ENCODE data around the gene ATP8B1. TPM values are rescaled to one million over a fixed set of nuclear protein-coding genes. Genes with fewer than 3 reads are reported as not detected.
"Not testable (repeated sequence)": the region's sequence is repeated elsewhere in the genome, so short reads cannot be mapped to it uniquely, and the experiment has no call there.

The ATP8B1 gene
- total and polyA plus RNA-seq, 2 donors (not counting 1 experiment from before 2014, with no cell fraction given): 109 to 125 TPM

GRCh38 chr18:57727952-57728807, 74.9 kb downstream of the ATP8B1 start:
- Histone ChIP-seq H4K20me1 (ENCODE audit: control insufficient read depth, extremely low read depth, insufficient read depth, low read length) (no peaks in the 10 kb centered on the region), H3K27me3 (ENCODE audit: control insufficient read depth, insufficient read depth, low read length) (no peaks in the 10 kb centered on the region), H3K79me2 (ENCODE audit: control insufficient read depth, insufficient read depth, low read length) (peaks cover 53% of the 10 kb centered on the region), H3K4me1 (ENCODE audit: control insufficient read depth, extremely low read depth, insufficient read depth, low read length) (peaks cover 5% of the 10 kb centered on the region), H3K9ac (ENCODE audit: insufficient read depth, low read length) (no peak overlapping the region), H2AFZ (ENCODE audit: low read length) (no peak overlapping the region), H3K27ac (ENCODE audit: insufficient read depth, low read length) (peak overlapping the region; percentile 44), H3K4me3 (replicated peaks in 1 of 4; ENCODE audit: control extremely low read depth in 1 of 4, insufficient read depth in 1 of 4, low read depth in 3 of 4, low read length in 4 of 4) (no peak overlapping the region), H3K36me3 (ENCODE audit: control insufficient read depth, insufficient read depth, low read length) (peaks cover 7% of the 10 kb centered on the region), H3K4me2 (ENCODE audit: extremely low read depth, insufficient read depth, low read length) (peak overlapping the region; percentile 13), H3K9me3 (ENCODE audit: control insufficient read depth, insufficient read depth, low read depth, low read length) (no peaks in the 10 kb centered on the region)
- peak; percentile 43 to 79 for DNase-seq (ENCODE audit: low read depth in 2 of 2)
- no peak for TF ChIP-seq CTCF (conservative IDR thresholded peaks at IDR 0.05 in 1 of 2, IDR thresholded peaks at IDR 0.05 in 1 of 2; ENCODE audit: low read depth in 1 of 2, low read length in 2 of 2)
- TF ChIP-seq EZH2 (IDR thresholded peaks at IDR 0.05; ENCODE audit: low read length, missing control alignments): no peak

DNA sequence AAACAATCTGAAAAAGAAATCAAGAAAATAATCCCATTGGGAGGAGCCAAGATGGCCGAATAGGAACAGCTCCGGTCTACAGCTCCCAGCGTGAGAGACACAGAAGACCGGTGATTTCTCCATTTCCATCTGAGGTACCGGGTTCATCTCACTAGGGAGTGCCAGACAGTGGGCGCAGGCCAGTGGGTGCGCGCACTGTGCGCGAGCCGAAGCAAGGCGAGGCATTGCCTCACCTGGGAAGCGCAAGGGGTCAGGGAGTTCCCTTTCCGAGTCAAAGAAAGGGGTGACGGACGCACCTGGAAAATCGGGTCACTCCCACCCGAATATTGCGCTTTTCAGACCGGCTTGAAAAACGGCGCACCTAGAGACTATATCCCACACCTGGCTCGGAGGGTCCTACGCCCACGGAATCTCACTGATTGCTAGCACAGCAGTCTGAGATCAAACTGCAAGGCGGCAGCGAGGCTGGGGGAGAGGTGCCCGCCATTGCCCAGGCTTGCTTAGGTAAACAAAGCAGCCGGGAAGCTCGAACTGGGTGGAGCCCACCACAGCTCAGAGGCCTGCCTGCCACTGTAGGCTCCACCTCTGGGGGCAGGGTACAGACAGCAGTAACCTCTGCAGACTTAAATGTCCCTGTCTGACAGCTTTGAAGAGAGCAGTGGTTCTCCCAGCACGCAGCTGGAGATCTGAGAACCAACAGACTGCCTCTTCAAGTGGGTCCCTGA, 83.7 kb downstream of the ATP8B1 start:
- H3K36me3 ChIP-seq (ENCODE audit: control insufficient read depth, insufficient read depth, low read length); DNase-seq (ENCODE audit: low read depth in 2 of 2); H4K20me1 ChIP-seq (ENCODE audit: control insufficient read depth, extremely low read depth, insufficient read depth, low read length); H3K27ac ChIP-seq (ENCODE audit: insufficient read depth, low read length); H3K27me3 ChIP-seq (ENCODE audit: control insufficient read depth, insufficient read depth, low read length); H3K9ac ChIP-seq (ENCODE audit: insufficient read depth, low read length); H2AFZ ChIP-seq (ENCODE audit: low read length); H3K4me2 ChIP-seq (ENCODE audit: extremely low read depth, insufficient read depth, low read length); H3K4me3 ChIP-seq (replicated peaks in 1 of 4; ENCODE audit: control extremely low read depth in 1 of 4, insufficient read depth in 1 of 4, low read depth in 3 of 4, low read length in 4 of 4); H3K4me1 ChIP-seq (ENCODE audit: control insufficient read depth, extremely low read depth, insufficient read depth, low read length); H3K9me3 ChIP-seq (ENCODE audit: control insufficient read depth, insufficient read depth, low read depth, low read length): not testable (repeated sequence)
- H3K79me2 ChIP-seq (ENCODE audit: control insufficient read depth, insufficient read depth, low read length): peaks cover 48% of the 10 kb centered on the region

GRCh38 chr18:57716549-57716948, 86.6 kb downstream of the ATP8B1 start:
- H3K9ac ChIP-seq (ENCODE audit: insufficient read depth, low read length): no peak overlapping the region
- no peaks in the 10 kb centered on the region for H3K9me3 ChIP-seq (ENCODE audit: control insufficient read depth, insufficient read depth, low read depth, low read length)
- peaks cover 2% of the 10 kb centered on the region for H3K36me3 ChIP-seq (ENCODE audit: control insufficient read depth, insufficient read depth, low read length)
- H3K4me1 ChIP-seq (ENCODE audit: control insufficient read depth, extremely low read depth, insufficient read depth, low read length): peaks cover 3% of the 10 kb centered on the region
- TF ChIP-seq EZH2 (IDR thresholded peaks at IDR 0.05; ENCODE audit: low read length, missing control alignments) (no peak), CTCF (conservative IDR thresholded peaks at IDR 0.05 in 1 of 2, IDR thresholded peaks at IDR 0.05 in 1 of 2; ENCODE audit: low read depth in 1 of 2, low read length in 2 of 2) (no peak)
- H3K4me3 ChIP-seq (replicated peaks in 1 of 4; ENCODE audit: control extremely low read depth in 1 of 4, insufficient read depth in 1 of 4, low read depth in 3 of 4, low read length in 4 of 4): no peak overlapping the region
- H3K27ac ChIP-seq (ENCODE audit: insufficient read depth, low read length): no peak overlapping the region
- H2AFZ ChIP-seq (ENCODE audit: low read length): no peak overlapping the region
- no peak for DNase-seq (ENCODE audit: low read depth in 2 of 2)
- H3K4me2 ChIP-seq (ENCODE audit: extremely low read depth, insufficient read depth, low read length): no peak overlapping the region
- peaks cover 70% of the 10 kb centered on the region for H3K79me2 ChIP-seq (ENCODE audit: control insufficient read depth, insufficient read depth, low read length)
- no peaks in the 10 kb centered on the region for H3K27me3 ChIP-seq (ENCODE audit: control insufficient read depth, insufficient read depth, low read length)
- H4K20me1 ChIP-seq (ENCODE audit: control insufficient read depth, extremely low read depth, insufficient read depth, low read length): peaks cover 2% of the 10 kb centered on the region

All from fibroblast of lung (primary cell).